HUDEP-2 (cell line): ENCODE measurements around the gene PALLD.

Source experiments
- DNase-seq, 76 experiments: peaks; one replicate each; lab custom pipeline; 2025; ENCODE audit not compliant: unreplicated experiment in 76 of 76; lab: John Stamatoyannopoulos, UW

Gene PALLD

DNA sequence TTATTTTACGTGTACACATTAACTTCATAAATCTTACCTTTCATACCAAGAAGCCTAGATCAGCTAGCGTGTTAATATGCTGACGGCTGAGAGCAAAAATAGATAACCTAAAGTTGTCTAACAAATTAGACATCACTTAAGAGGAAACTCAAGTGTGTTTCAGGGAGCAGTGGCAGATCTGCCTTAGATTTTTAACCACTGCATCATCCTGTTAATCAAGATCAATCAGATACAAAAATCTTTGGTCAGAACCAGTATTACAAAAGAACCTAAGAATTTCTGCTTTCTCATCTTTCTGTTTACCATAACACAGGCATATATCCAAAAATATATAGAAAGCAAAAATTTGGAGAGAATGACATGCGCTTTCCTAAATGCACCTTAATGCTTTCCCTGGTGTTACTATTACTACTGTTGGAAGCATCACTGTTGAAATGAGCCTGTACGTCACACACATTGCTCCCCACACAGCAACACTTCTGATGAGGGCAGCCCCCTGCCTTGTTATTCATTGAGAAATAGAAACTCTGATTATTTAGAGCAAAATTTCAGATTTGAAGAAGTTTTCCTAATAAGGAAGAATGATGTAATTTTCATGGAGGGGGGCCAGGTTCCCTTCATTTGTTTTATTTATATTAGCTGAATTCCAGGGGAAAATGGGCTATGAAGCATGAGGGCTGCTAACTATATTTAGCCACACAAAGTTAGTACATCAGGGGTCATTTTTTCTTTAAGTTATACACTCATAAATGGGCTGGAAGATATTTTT, 360.9 kb downstream of the PALLD start:
- no peak for DNase-seq

GRCh38 chr4:168859100-168859499, 362.2 kb downstream of the PALLD start:
- no peak for DNase-seq

DNA sequence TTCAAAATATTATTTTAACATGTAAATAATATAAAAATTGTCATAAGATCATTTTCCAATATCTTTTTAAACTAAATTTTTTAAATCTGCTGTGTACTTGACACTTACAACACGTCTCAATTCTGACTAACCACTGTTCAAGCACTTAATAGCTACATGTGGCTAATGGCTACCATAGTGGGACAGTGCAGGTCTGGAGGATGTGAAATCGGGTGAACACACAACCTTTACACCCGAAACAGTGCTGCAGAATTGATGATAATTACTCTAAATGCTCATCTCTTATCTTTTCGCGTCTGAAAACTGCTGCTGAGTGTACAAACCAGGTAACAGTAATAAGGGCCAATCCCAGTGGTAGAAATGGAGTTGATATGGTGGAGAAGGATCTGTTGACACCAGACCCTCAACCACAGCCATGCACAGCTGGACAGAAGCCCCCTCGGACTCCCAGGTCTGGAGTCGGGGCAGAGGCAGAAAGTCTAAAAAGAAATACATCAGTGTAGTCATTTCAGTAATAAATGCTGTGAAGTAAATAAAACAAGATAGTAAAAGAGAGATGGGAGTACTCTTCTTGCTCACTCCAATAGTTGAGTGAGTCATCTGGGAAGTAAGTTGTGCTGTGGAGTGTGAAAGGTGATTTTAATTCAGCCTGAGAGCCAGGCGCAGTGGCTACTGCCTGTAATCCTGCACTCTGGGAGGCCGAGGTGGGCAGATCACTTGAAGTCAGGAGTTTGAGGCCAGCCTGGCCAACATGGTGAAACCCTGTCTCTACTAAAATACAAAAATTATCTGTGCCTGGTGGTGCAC, 363.2 kb downstream of the PALLD start:
- no peak for DNase-seq

DNA sequence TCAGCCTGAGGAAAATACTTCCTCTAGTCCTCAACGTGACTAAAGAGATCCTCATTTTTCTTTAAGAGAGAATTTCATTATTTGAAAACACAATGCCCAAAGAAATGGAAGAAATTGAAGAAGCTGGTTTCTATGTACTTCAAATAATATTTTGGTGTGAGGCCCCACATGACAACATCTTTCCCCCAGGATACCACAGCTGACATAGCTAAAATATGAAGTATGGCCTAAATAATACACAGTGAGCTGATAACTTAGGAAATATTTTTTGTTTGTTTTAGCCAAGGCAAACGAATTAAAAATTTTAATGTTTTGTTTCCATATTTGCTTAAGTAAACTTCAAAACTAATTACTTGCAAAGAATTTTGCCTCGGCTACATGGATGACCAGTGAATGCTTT, 364.0 kb downstream of the PALLD start:
- no peak for DNase-seq

- DNase-seq, result no peak
Measured at GRCh38 chr4:168863719-168864647, 367.1 kb downstream of the PALLD start.

DNA sequence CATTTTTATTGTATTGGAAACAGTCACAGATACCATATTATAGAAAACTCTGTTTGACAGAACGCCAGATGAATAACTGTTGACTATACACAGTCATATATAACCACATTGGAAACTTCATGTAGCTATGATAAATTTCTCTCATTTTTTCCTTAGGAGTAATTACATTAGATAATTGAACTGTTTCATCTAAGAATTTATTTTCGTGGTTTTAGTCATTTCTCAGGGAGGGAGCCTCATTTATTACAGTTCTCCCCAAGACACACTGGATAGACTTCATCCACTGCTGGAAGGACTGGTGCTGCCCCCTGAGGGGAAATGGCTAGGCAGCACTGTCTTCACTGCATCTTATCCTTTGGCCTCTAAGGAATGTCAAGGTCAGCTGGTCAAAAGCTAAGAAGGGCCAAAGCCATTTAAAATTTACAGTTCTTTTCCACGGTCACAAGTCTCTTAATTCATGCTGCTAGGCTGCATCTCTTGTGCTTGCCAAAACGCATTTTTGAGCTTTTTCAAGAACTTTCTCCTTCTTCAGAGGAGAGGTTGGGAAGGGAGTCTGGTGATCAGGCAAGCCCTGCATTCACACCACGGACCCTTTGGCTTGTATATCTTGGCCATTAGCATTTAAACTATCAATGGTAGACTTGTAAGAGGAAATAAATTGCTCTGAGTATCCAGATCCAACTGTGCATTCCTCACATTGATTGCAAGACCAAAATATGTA, 368.1 kb downstream of the PALLD start:
- no peak for DNase-seq

- no peak for DNase-seq
Measured at GRCh38 chr4:168865854-168866253, 369.0 kb downstream of the PALLD start.

- no peak for DNase-seq
Measured at GRCh38 chr4:168866635-168867034, 369.8 kb downstream of the PALLD start.

GRCh38 chr4:168867128-168867527, 370.3 kb downstream of the PALLD start:
- no peak for DNase-seq

DNA sequence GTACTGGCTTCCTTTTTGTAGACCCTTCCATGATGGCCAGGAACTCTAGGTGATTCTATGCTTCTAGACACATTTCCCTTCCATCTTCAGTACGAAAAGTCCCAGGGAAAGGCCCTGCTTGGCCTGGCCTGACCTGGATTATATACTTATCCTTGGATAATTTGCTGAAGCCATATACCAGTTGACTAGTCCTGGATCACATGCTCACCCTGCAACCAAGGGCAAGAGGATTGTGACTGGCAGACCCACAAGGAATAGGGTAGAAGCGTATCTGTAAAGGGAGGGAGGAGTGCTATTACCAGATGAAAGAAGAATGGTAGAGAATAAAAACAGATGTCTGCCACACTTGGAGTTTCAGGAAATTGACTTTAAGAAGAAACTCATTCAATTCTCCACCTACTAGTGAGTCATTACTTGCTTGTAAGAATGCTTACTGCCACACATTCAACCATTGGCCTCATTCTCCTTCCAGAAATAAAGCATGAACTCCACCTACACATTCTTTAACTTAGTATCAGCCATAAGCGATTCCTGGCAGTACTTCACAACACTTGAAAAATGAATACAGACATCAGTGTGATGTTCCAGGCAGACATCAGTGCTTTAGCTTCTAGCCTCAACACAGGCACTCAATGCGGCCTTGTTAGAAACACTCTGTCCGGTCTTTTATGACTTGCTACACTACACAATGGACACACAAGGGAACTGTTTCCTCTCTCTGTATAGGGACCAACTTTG, 371.4 kb downstream of the PALLD start:
- no peak for DNase-seq

GRCh38 chr4:168868802-168869201, 371.9 kb downstream of the PALLD start:
- DNase-seq, result no peak

DNA sequence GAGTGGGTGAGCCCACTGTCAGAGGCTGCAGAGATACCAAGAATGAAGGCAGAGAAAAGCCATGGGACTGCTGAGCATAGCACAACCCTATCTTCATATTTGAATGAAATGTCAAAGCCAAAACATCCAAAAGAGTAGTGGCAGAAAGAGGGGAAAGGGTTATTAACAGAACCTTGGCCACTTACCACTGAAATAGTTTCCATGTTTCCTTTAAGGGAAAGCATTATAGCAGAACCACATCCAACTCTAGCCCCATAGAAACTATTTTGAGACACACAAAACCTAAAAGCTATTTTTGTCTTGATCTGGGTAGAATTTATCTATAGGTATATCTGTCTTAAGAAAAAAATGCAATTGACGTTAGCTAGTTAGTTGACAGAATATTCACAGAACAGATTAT, 373.2 kb downstream of the PALLD start:
- DNase-seq, result no peak

DNA sequence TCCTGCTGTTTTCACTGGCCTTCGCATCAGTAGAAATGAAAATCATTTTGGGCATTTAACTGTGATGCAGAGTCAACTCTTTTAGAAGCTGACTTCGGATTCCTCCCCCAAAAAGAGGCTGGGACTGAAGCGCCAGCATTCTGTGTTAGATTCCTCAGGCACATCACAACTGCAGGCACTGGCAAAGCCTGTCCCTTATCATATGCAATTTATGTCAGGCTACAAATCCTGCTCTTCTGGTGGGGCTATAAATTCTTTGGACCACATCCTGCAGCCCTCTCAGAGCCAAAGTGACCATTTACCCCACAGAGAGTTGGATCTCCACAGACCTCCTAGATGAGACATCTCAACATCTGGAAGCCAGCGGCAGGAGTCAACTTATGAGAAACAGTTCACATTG, 374.8 kb downstream of the PALLD start:
- no peak for DNase-seq

- no peak for DNase-seq
Measured at GRCh38 chr4:168874083-168874482, 377.2 kb downstream of the PALLD start.

GRCh38 chr4:168876106-168876505, 379.3 kb downstream of the PALLD start:
- DNase-seq, result no peak

GRCh38 chr4:168877511-168878491, 380.9 kb downstream of the PALLD start:
- peak in 27 of 76 experiments; percentile 1 to 32 (median 5) for DNase-seq

DNA sequence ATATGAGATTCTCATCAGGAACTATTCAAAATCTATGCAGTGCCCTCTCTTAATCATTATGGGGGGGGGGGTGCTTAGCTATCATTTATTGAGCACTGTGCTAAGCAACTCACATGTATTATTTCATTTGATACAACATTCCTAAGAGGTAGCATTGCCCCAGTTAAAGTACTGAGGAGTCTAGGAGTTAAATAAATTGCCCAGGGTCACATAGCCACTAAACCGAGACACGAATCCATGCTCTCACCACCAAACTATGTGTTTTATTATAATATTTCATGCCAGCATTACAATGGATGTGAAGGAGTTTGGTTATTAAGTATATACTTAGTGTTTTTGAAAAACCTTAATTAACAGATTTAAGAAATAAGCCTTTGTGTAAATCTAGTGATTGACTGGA, 381.8 kb downstream of the PALLD start:
- no peak for DNase-seq

GRCh38 chr4:168879188-168879587, 382.3 kb downstream of the PALLD start:
- DNase-seq, result no peak
